Measurements from ENCODE around the gene CTSH. TPM values are rescaled to one million over a fixed set of nuclear protein-coding genes. Genes with fewer than 3 reads are reported as not detected.

Gene CTSH
- polyA plus RNA-seq, 2 donors = 43.6 to 76.9 TPM

DNA sequence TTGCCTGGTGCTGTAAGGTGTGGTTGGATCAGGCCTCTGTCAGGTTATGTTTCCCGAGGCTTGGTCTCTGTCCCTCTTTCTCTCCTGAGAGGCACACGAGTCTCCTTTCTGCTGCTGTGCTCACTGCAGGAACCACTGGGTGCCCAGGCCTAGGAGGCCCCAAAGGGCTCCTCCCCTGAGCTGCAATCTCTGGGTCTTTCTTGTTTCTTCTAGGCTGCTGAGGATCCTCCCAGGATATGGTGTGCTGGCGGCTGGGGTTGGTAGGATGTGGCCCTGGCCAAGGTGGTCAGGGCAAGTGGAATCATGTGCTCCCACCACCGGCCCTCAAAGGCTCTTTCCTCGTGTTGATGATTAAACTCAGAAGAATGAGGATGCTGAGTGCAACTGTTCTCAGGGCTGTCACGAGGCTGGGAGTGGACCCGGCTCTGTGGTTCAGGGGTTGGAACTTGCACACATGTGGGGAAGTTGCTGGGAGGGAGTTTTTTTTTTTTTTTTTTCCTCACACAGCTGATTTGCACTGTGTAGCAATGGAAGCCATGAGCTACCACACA, 43.6 kb upstream of the CTSH start:
- H3K36me3 ChIP-seq (ENCODE audit: control insufficient read depth in 2 of 2, insufficient read depth in 2 of 2, low read length in 1 of 2) = no peaks in the 10 kb centered on the region
- H3K27me3 ChIP-seq (ENCODE audit: control insufficient read depth in 1 of 2, insufficient read depth in 2 of 2, low read length in 2 of 2) = no peaks in the 10 kb centered on the region
- peak overlapping the region; percentile 54 to 83 for H3K27ac ChIP-seq (ENCODE audit: low read depth in 2 of 2, low read length in 1 of 2)
- H3K4me1 ChIP-seq (ENCODE audit: control insufficient read depth in 2 of 2, insufficient read depth in 2 of 2, low read length in 1 of 2) = peaks cover 6 to 14% of the 10 kb centered on the region in 2 donors
- H3K9me3 ChIP-seq (ENCODE audit: control insufficient read depth in 2 of 2, insufficient read depth in 1 of 2, low read depth in 1 of 2, low read length in 1 of 2) = no peaks in the 10 kb centered on the region
- H3K4me3 ChIP-seq (ENCODE audit: low read depth in 1 of 2, low read length in 2 of 2) = no peak overlapping the region
- WGBS, 2 donors = 17 to 22% methylated on average over 7 of the region's 7 CpGs

DNA sequence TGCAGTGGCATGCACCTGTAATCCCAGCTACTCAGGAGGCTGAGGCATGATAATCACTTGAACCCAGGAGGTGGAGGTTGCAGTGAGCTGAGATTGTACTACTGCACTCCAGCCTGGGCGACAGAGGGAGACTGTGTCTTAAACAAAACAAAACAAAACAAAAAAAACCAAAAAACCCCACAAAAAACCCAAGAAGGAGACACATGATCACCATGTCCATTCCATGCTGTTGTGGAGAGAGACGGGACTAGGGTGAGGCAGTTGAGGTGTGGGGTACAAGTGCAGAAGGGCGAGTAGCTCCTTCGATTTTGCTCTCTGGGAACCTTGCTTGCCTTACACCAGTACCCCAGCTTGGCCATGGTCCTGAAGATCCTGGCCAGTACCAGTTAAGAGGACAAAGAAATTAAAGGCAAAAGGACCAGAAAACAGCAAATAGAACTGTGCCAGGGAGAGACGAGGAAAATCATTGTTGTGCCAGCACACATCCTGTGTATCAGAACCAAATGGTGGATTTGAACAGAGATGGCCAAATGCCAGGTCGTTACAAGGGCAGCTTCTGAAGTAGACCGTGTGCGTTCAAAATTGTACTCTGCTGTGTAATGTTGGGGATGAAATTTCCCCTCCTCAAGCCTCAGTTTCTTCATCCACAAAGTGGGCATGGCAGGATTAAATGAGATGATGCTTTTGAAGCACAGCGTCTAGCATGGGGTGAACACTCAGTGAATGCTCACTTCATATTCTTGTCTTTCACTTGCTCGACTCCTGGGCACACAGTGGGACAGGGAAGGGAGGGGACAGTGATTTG, 42.9 kb upstream of the CTSH start:
- no peaks in the 10 kb centered on the region for H3K9me3 ChIP-seq (ENCODE audit: control insufficient read depth in 2 of 2, insufficient read depth in 1 of 2, low read depth in 1 of 2, low read length in 1 of 2)
- WGBS, 2 donors = 65 to 78% methylated on average over 10 of the region's 10 CpGs
- H3K27ac ChIP-seq (ENCODE audit: low read depth in 2 of 2, low read length in 1 of 2) = peak overlapping the region; percentile 54 to 83
- H3K36me3 ChIP-seq (ENCODE audit: control insufficient read depth in 2 of 2, insufficient read depth in 2 of 2, low read length in 1 of 2) = no peaks in the 10 kb centered on the region
- no peaks in the 10 kb centered on the region for H3K27me3 ChIP-seq (ENCODE audit: control insufficient read depth in 1 of 2, insufficient read depth in 2 of 2, low read length in 2 of 2)
- H3K4me3 ChIP-seq (ENCODE audit: low read depth in 1 of 2, low read length in 2 of 2) = no peak overlapping the region
- H3K4me1 ChIP-seq (ENCODE audit: control insufficient read depth in 2 of 2, insufficient read depth in 2 of 2, low read length in 1 of 2) = peaks cover 6 to 12% of the 10 kb centered on the region in 2 donors

DNA sequence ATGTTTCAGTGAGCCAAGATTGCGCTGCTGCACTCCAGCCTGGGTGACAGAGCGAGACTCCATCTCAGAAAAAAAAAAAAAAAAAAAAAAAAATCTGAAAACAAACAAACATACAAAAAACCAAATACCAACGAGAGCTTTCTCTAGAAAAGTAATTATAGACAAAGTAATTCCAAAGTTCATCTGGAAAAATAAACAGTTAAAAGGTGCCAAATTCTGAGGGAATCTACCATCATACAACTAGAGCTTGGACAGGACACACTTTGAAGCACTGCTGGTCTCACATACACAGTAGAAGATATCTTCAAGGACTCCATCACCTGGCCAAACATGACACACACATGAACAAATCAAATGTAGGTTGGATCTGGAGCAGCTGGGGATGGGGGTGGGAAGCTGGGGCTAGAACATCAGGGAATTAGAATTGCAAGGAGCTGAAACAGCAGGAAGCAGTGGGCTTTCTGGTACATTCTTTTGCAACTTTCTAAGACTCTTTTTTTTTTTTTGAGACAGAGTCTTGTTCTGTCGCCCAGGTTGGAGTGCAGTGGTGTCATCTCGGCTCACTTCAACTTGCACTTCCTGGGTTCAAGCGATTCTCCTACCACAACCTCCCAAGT, 41.1 kb upstream of the CTSH start:
- Histone ChIP-seq H3K36me3 (ENCODE audit: control insufficient read depth in 2 of 2, insufficient read depth in 2 of 2, low read length in 1 of 2) (no peaks in the 10 kb centered on the region), H3K4me3 (ENCODE audit: low read depth in 1 of 2, low read length in 2 of 2) (no peak overlapping the region)

DNA sequence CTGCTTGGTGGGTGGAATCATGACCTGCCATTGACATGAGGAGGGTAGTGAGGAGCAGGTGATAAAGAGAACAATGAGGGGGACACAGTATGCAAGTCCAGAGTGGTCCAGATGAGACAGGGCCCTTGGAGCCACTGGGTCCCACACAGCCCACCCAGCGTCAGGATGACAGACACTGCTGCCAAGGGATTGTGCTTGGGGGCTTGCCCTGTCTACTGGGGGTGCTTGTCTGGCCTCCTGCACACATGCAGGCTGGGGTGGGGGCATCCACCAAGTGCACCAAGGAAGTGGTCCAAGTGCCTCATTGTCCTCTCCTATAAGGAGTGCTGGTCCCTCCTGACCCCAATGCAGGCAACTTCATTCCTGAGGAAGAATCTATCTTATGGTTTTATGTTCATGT, 39.2 kb upstream of the CTSH start:
- H3K4me1 ChIP-seq (ENCODE audit: control insufficient read depth in 2 of 2, insufficient read depth in 2 of 2, low read length in 1 of 2) = peaks cover 5 to 7% of the 10 kb centered on the region in 2 donors
- no peaks in the 10 kb centered on the region for H3K9me3 ChIP-seq (ENCODE audit: control insufficient read depth in 2 of 2, insufficient read depth in 1 of 2, low read depth in 1 of 2, low read length in 1 of 2)
- H3K36me3 ChIP-seq (ENCODE audit: control insufficient read depth in 2 of 2, insufficient read depth in 2 of 2, low read length in 1 of 2) = no peaks in the 10 kb centered on the region
- no peak overlapping the region for H3K27ac ChIP-seq (ENCODE audit: low read depth in 2 of 2, low read length in 1 of 2)
- no peak overlapping the region for H3K4me3 ChIP-seq (ENCODE audit: low read depth in 1 of 2, low read length in 2 of 2)
- H3K27me3 ChIP-seq (ENCODE audit: control insufficient read depth in 1 of 2, insufficient read depth in 2 of 2, low read length in 2 of 2) = no peaks in the 10 kb centered on the region
- WGBS, 2 donors = 79 to 98% methylated on average over 1 of the region's 1 CpG

More for the DNA sequence above, 41.1 kb upstream of the CTSH start:
- WGBS, 2 donors = 80 to 84% methylated on average over 6 of the region's 6 CpGs
- no peak overlapping the region for H3K27ac ChIP-seq (ENCODE audit: low read depth in 2 of 2, low read length in 1 of 2)
- no peaks in the 10 kb centered on the region for H3K27me3 ChIP-seq (ENCODE audit: control insufficient read depth in 1 of 2, insufficient read depth in 2 of 2, low read length in 2 of 2)
- no peaks in the 10 kb centered on the region for H3K9me3 ChIP-seq (ENCODE audit: control insufficient read depth in 2 of 2, insufficient read depth in 1 of 2, low read depth in 1 of 2, low read length in 1 of 2)
- H3K4me1 ChIP-seq (ENCODE audit: control insufficient read depth in 2 of 2, insufficient read depth in 2 of 2, low read length in 1 of 2) = peaks cover 6 to 8% of the 10 kb centered on the region in 2 donors

GRCh38 chr15:78983146-78983918, 38.5 kb upstream of the CTSH start:
- no peak overlapping the region for H3K27ac ChIP-seq (ENCODE audit: low read depth in 2 of 2, low read length in 1 of 2)
- H3K4me1 ChIP-seq (ENCODE audit: control insufficient read depth in 2 of 2, insufficient read depth in 2 of 2, low read length in 1 of 2) = peaks cover under 1 to 3% of the 10 kb centered on the region in 2 donors
- no peak overlapping the region for H3K4me3 ChIP-seq (ENCODE audit: low read depth in 1 of 2, low read length in 2 of 2)
- H3K27me3 ChIP-seq (ENCODE audit: control insufficient read depth in 1 of 2, insufficient read depth in 2 of 2, low read length in 2 of 2) = no peaks in the 10 kb centered on the region
- no peaks in the 10 kb centered on the region for H3K9me3 ChIP-seq (ENCODE audit: control insufficient read depth in 2 of 2, insufficient read depth in 1 of 2, low read depth in 1 of 2, low read length in 1 of 2)
- no peaks in the 10 kb centered on the region for H3K36me3 ChIP-seq (ENCODE audit: control insufficient read depth in 2 of 2, insufficient read depth in 2 of 2, low read length in 1 of 2)
- WGBS, 2 donors = 62 to 65% methylated on average over 5 of the region's 5 CpGs

DNA sequence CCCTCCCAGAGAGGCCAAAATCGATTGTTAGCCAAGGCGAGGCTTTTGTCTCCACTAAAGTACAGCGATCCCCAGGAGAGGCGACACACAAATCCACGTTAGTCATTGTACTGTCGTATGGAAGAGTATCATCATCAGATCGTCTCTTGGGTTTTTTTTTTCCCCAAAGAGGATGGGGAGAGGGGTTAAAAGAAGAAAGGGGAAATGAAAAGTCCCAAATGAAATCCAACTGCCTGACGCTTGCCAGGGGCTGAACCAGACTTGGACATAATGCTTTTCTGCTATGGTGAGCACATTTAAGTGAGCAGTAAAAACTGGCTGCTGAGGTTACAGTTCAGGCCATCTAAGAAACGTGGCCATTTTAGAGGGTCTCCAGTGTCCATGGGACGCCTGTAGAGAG, 37.9 kb upstream of the CTSH start:
- no peaks in the 10 kb centered on the region for H3K27me3 ChIP-seq (ENCODE audit: control insufficient read depth in 1 of 2, insufficient read depth in 2 of 2, low read length in 2 of 2)
- no peak overlapping the region for H3K27ac ChIP-seq (ENCODE audit: low read depth in 2 of 2, low read length in 1 of 2)
- H3K4me1 ChIP-seq (ENCODE audit: control insufficient read depth in 2 of 2, insufficient read depth in 2 of 2, low read length in 1 of 2) = no peaks in the 10 kb centered on the region
- H3K4me3 ChIP-seq (ENCODE audit: low read depth in 1 of 2, low read length in 2 of 2) = no peak overlapping the region
- H3K9me3 ChIP-seq (ENCODE audit: control insufficient read depth in 2 of 2, insufficient read depth in 1 of 2, low read depth in 1 of 2, low read length in 1 of 2) = no peaks in the 10 kb centered on the region
- no peaks in the 10 kb centered on the region for H3K36me3 ChIP-seq (ENCODE audit: control insufficient read depth in 2 of 2, insufficient read depth in 2 of 2, low read length in 1 of 2)
- 78 to 80% methylated on average over 10 of the region's 10 CpGs for WGBS, 2 donors

- H3K4me1 ChIP-seq (ENCODE audit: control insufficient read depth in 2 of 2, insufficient read depth in 2 of 2, low read length in 1 of 2) = no peaks in the 10 kb centered on the region
- 86 to 90% methylated on average over 11 of the region's 11 CpGs for WGBS, 2 donors
- H3K27me3 ChIP-seq (ENCODE audit: control insufficient read depth in 1 of 2, insufficient read depth in 2 of 2, low read length in 2 of 2) = no peaks in the 10 kb centered on the region
- no peaks in the 10 kb centered on the region for H3K36me3 ChIP-seq (ENCODE audit: control insufficient read depth in 2 of 2, insufficient read depth in 2 of 2, low read length in 1 of 2)
- H3K4me3 ChIP-seq (ENCODE audit: low read depth in 1 of 2, low read length in 2 of 2) = no peak overlapping the region
- H3K9me3 ChIP-seq (ENCODE audit: control insufficient read depth in 2 of 2, insufficient read depth in 1 of 2, low read depth in 1 of 2, low read length in 1 of 2) = no peaks in the 10 kb centered on the region
- no peak overlapping the region for H3K27ac ChIP-seq (ENCODE audit: low read depth in 2 of 2, low read length in 1 of 2)
Observed at GRCh38 chr15:78981532-78982313, 36.9 kb upstream of the CTSH start.

- 51 to 54% methylated on average over 17 of the region's 17 CpGs for WGBS, 2 donors
- no peak overlapping the region for H3K27ac ChIP-seq (ENCODE audit: low read depth in 2 of 2, low read length in 1 of 2)
- H3K4me1 ChIP-seq (ENCODE audit: control insufficient read depth in 2 of 2, insufficient read depth in 2 of 2, low read length in 1 of 2) = no peaks in the 10 kb centered on the region
- no peaks in the 10 kb centered on the region for H3K9me3 ChIP-seq (ENCODE audit: control insufficient read depth in 2 of 2, insufficient read depth in 1 of 2, low read depth in 1 of 2, low read length in 1 of 2)
- H3K27me3 ChIP-seq (ENCODE audit: control insufficient read depth in 1 of 2, insufficient read depth in 2 of 2, low read length in 2 of 2) = no peaks in the 10 kb centered on the region
- H3K36me3 ChIP-seq (ENCODE audit: control insufficient read depth in 2 of 2, insufficient read depth in 2 of 2, low read length in 1 of 2) = no peaks in the 10 kb centered on the region
- H3K4me3 ChIP-seq (ENCODE audit: low read depth in 1 of 2, low read length in 2 of 2) = no peak overlapping the region
Observed at GRCh38 chr15:78979456-78980320, 34.8 kb upstream of the CTSH start.
